Measurements from ENCODE around the gene CFAP251.

- no peak for TF ChIP-seq CTCF (IDR thresholded peaks at IDR 0.05; ENCODE audit: insufficient read depth, low read depth, low read length)
- TF ChIP-seq EZH2 (IDR thresholded peaks at IDR 0.05; ENCODE audit: insufficient read depth, low read length): no peak
Observed at GRCh38 chr12:121942145-121942718, 23.8 kb downstream of the CFAP251 start.

Measured in astrocyte (in vitro differentiated cells and primary cell).